GM18505 (cell line): ENCODE measurements around the gene SLX4.

Experiments
- ATAC-seq: cut with Tn5 transposase; IDR thresholded peaks from one replicate; pipeline ENCODE4 v1.9.1; 2021; ENCODE audit not compliant: unreplicated experiment
- POLR2A ChIP-seq: IDR thresholded peaks from 4 replicates; pipeline ENCODE4 v1.6.1; 2011; ENCODE audit warnings: borderline replicate concordance; ENCODE audit not compliant: insufficient read depth, insufficient read length; ENCODE audit errors: extremely low read depth

Gene SLX4

GRCh38 chr16:3646348-3646920, 35.0 kb upstream of the SLX4 start:
- TF ChIP-seq POLR2A = no peak

GRCh38 chr16:3645504-3646347, 34.3 kb upstream of the SLX4 start:
- TF ChIP-seq POLR2A = no peak

More at GRCh38 chr16:3646348-3646920, 35.0 kb upstream of the SLX4 start:
- no peak for ATAC-seq

GRCh38 chr16:3645108-3645503, 33.7 kb upstream of the SLX4 start:
- no peak for ATAC-seq
- no peak for TF ChIP-seq POLR2A

More at GRCh38 chr16:3645504-3646347, 34.3 kb upstream of the SLX4 start:
- ATAC-seq = no peak

DNA sequence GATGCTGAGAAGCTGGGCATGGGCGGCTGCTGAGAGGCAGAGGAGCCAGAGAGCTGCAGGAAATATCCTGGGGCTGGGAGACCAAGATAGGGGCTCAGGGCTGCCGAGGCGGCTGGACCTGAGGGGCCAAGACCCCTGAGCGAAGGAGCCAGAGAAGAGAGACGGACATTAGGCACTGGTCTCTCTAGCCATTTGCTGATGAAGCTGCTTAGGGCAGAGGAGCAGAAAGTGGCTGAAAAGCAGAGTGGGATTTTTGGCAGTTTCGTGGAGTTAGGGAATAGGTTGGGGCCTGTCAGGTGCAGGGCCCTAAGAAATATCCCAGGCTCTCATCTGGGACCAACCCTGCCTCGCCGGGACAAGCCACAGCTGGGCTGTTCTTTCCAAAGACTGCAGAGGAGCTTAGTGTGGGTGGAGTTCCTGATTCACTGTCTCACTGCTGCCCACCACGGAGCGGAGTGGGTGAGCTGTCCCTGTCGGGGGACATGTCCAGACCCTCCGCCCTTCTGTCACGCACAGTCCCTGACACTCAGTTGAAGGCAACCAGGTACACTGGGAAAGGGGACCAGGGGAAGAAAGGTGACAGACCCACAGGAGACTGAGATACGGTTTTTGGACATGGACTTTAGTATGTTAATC, 31.8 kb upstream of the SLX4 start:
- ATAC-seq = no peak
- TF ChIP-seq POLR2A = no peak

- TF ChIP-seq POLR2A = no peak
- ATAC-seq = no peak
Measured at GRCh38 chr16:3642397-3643094, 31.1 kb upstream of the SLX4 start.

DNA sequence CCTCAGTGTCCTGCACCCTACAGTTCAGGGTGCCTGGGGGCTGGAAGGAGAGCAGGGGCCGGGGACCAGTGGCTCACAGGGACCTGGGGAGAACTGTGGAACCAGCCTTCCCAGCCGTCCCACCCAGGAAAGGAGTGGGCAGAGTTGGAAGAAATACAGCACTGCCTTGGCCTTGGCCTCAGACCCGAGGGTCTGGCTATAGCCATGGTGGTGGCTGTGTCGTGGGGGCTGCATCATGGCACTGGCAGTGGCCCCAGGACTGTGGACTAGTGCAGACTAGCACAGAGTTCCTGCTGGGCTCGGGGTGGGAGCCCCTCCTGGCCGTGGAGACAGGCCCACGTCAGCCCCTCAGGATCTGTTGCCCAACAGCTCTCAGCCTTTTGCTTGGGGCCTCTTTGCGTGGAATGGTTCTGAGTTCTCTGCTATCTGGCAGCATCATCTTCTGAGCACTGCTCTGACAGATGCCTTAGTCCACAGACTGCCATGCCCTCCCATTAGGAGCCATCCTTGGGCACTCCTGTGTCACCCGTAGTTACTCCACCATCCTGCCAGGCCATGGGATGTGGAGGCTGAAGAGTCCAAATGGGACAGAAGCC, 30.5 kb upstream of the SLX4 start:
- no peak for TF ChIP-seq POLR2A
- no peak for ATAC-seq

DNA sequence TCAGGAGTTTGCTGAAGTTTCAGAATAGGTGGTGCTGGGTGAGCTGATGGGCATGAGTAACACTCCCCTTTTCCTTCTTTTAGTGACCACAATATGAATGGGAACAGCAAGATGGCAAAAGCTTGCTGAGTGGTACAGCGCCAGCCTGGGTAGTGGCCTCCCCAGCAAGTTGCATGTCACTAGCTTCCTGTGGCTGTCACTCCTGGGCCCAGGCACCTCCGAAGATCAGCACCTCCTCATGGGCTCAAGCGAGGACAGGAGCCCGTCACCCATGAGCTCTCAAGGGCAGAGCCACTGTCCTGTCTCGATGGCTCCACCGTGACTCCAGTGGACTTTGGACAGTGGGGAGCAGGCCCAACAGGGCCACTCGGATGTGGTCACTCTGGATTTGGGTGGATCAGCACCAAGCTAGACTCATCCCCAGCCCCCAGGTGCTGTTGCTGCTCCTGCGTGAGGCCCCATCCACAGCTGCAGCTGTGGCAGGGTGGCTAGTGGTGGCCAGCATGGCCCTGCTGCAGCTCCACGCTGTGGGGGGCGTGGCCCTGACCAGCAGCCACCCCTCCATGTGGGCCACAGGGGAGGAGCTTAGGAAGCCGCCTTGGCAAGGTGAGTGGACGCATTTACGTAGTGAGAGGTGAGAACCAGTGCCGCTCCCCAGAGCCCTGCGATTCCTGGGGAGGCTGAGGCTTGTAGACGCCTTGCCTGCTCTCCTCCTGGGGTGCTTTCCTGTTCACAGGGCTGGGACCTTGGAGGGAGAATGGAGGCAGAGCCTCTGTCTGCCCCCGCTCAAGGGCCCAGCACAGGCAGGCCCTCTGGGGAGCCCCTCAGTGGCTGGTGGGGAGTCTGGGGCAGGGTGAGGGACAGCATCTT, 29.5 kb upstream of the SLX4 start:
- ATAC-seq = no peak
- TF ChIP-seq POLR2A = no peak

GRCh38 chr16:3640207-3640606, 28.8 kb upstream of the SLX4 start:
- ATAC-seq = no peak
- TF ChIP-seq POLR2A = no peak

DNA sequence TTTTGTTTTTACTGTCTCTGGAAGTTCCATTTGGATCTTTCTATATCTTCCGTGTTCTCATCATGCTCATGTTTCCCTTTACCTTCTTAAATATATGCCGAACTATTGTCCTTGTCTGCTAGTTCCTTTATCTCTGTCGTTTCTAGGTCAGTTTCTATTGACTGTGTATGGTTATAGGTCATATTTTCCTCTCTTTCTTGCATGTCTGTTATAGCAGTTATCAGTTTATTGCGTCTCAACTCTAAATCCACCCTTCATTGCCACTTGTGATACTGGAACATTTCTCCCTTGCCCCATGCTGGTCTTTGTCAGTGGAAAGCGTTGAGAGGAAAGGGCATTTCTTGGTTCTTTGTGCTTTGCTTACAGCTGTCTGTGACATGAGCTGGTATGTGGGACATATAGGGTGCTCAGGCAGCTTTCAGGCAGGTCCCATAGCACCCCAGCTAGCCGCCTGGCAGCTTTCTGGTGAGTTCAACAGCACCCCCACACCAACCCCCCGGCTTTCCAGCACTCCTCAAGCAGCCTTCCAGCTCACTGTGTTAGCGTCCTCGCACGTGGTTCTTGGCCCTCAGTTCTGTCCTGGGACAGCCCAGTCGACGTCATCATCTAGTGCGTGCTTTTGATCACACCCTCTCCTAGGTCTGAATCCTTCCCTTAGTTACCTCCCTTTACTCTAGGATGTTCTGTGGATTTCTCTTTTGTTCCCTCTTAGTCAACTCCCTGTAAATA, 27.7 kb upstream of the SLX4 start:
- no peak for ATAC-seq

DNA sequence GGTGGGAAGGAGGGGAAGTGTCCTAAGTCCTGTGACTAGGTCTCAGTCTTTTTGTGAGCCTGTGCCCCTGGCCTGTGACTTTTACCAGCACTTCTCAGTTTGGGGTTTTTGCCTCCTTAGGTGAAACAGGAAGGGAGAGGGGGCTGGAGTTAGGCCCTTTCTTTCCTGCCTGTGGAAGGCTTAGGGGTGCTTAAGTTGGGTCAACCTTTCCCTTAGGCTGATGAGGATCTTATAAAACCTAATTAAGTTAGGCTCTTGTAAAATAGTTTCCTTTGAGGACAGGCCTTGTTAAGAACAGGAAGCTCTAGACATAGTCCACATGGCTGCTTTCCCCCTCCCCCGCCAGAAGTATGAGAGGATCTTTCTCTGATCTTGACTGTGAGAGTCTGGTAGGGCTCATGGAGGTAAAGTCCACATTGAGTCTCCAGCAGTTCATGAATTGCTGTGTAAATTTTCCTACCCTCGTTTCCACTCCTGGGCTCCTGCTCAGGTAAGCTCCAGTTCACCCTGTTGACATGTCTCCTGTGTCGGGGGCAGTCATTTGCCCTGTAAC, 26.0 kb upstream of the SLX4 start:
- no peak for TF ChIP-seq POLR2A
- no peak for ATAC-seq

More for the DNA sequence above, 27.7 kb upstream of the SLX4 start:
- TF ChIP-seq POLR2A = no peak
